Neural cell (in vitro differentiated cells): ENCODE measurements around the gene CHRDL2. TPM values are rescaled to one million over a fixed set of nuclear protein-coding genes. Genes with fewer than 3 reads are reported as not detected.

Experiments used
- H2AFZ ChIP-seq: fragments of 200-600, 300-800 bp; sonication (generic), shearing (Covaris generic); 2 replicates; pipeline ENCODE4 v1.6.0; 2014; ENCODE audit warnings: low read depth, mild to moderate bottlenecking, antibody characterized with exemption, low read length, moderate library complexity
- H3F3A ChIP-seq: fragments of 200-600 bp; shearing (Covaris generic); 2 replicates; pipeline ENCODE4 v1.6.1; 2016; ENCODE audit warnings: mild to moderate bottlenecking, moderate library complexity, mixed read lengths, antibody characterized with exemption, low read length; ENCODE audit not compliant: insufficient read depth, poor library complexity, severe bottlenecking
- H3K27ac ChIP-seq: fragments of 200-600, 300-800 bp; sonication (generic), shearing (Covaris generic); 2 replicates; pipeline ENCODE4 v1.5.1; 2014; ENCODE audit warnings: mild to moderate bottlenecking, low read length, moderate library complexity
- H3K27me3 ChIP-seq: fragments of 300-800, 200-600 bp; sonication (generic), shearing (Covaris generic); 2 replicates; pipeline ENCODE4 v1.6.0; 2014; ENCODE audit warnings: mild to moderate bottlenecking, low read depth, low read length, moderate library complexity; ENCODE audit not compliant: insufficient read depth
- H3K36me3 ChIP-seq: fragments of 300-800, 200-600 bp; sonication (generic), shearing (Covaris generic); 2 replicates; pipeline ENCODE4 v1.5.1; 2014; ENCODE audit warnings: mild to moderate bottlenecking, antibody characterized with exemption, low read length, moderate library complexity; ENCODE audit not compliant: insufficient read depth
- H3K4me2 ChIP-seq: fragments of 300-800, 200-600 bp; sonication (generic), shearing (Covaris generic); 2 replicates; pipeline ENCODE4 v1.6.0; 2014; ENCODE audit warnings: mild to moderate bottlenecking, low read length
- H3K4me3 ChIP-seq: fragments of 300-800, 200-600 bp; sonication (generic), shearing (Covaris generic); 2 replicates; pipeline ENCODE4 v1.5.1; 2014; ENCODE audit warnings: mild to moderate bottlenecking, low read length, moderate library complexity
- H3K79me2 ChIP-seq: fragments of 200-600 bp; shearing (Covaris generic); replicated peaks from 2 replicates; pipeline ENCODE4 v1.6.0; 2014; ENCODE audit warnings: mild to moderate bottlenecking, low read length, moderate library complexity; ENCODE audit not compliant: insufficient read depth
- H3K9ac ChIP-seq: fragments of 300-800, 200-600 bp; sonication (generic), shearing (Covaris generic); 2 replicates; pipeline ENCODE4 v1.6.1; 2016; ENCODE audit warnings: mild to moderate bottlenecking, low read length, mixed read lengths
- H3K9me2 ChIP-seq: fragments of 200-600 bp; shearing (Covaris generic); 2 replicates; pipeline ENCODE4 v1.6.1; 2016; ENCODE audit warnings: mild to moderate bottlenecking, low read length, mixed read lengths; ENCODE audit not compliant: insufficient read depth
- H3K9me3 ChIP-seq: fragments of 200-600, 300-800 bp; sonication (generic), shearing (Covaris generic); 2 replicates; pipeline ENCODE4 v1.6.1; 2016; ENCODE audit warnings: mild to moderate bottlenecking, mixed run types, low read length, moderate library complexity, mixed read lengths
- H4K20me1 ChIP-seq: fragments of 200-600 bp; shearing (Covaris generic); 2 replicates; pipeline ENCODE4 v1.6.1; 2016; ENCODE audit warnings: mild to moderate bottlenecking, mixed run types; ENCODE audit not compliant: insufficient read depth
- CTCF ChIP-seq: fragments of 450-650 bp; IDR thresholded peaks from 2 replicates; pipeline ENCODE4 v1.5.1; 2014; ENCODE audit warnings: antibody characterized with exemption, mild to moderate bottlenecking, moderate library complexity; ENCODE audit not compliant: poor library complexity, severe bottlenecking
- EP300 ChIP-seq: fragments of 450-650 bp; conservative IDR thresholded peaks from 2 replicates; pipeline ENCODE4 v1.6.1; 2014; ENCODE audit warnings: antibody characterized with exemption, mild to moderate bottlenecking, moderate library complexity; ENCODE audit not compliant: poor library complexity, severe bottlenecking
- EZH2 ChIP-seq: fragments of 200-600, 300-800 bp; shearing (Covaris generic), sonication (generic); IDR thresholded peaks from 2 replicates; pipeline ENCODE4 v1.6.1; 2014; ENCODE audit warnings: antibody characterized with exemption, low read length, borderline replicate concordance, mild to moderate bottlenecking; ENCODE audit not compliant: insufficient read depth, poor library complexity, severe bottlenecking
- MXI1 ChIP-seq: fragments of 450-650 bp; conservative IDR thresholded peaks from 2 replicates; pipeline ENCODE4 v1.6.1; 2014; ENCODE audit warnings: antibody characterized with exemption, mild to moderate bottlenecking; ENCODE audit not compliant: poor library complexity, severe bottlenecking
- POLR2AphosphoS5 ChIP-seq: IDR thresholded peaks from 2 replicates; pipeline ENCODE4 v1.6.1; 2012
- RAD21 ChIP-seq: fragments of 450-650 bp; conservative IDR thresholded peaks from 2 replicates; pipeline ENCODE4 v1.6.1; 2014; ENCODE audit warnings: antibody characterized with exemption, mild to moderate bottlenecking, moderate library complexity
- REST ChIP-seq: IDR thresholded peaks from 2 replicates; pipeline ENCODE4 v1.6.1; 2012; ENCODE audit warnings: borderline replicate concordance
- SMC3 ChIP-seq: fragments of 450-650 bp; conservative IDR thresholded peaks from 2 replicates; pipeline ENCODE4 v1.6.1; 2014; ENCODE audit warnings: antibody characterized with exemption, mild to moderate bottlenecking, moderate library complexity; ENCODE audit not compliant: poor library complexity
- TAF1 ChIP-seq: IDR thresholded peaks from 2 replicates; pipeline ENCODE4 v1.6.1; 2012; ENCODE audit warnings: low read depth
- polyA plus RNA-seq: library from polyadenylated mRNA; depleted of rRNA; stranded (reverse); fragments of >200 nt; gene quantifications from 2 replicates; pipeline ENCODE4 v1.2.3, GENCODE V29; 2014

The CHRDL2 gene
- polyA plus RNA-seq, 1 donor from 2014 or later: not detected

- Histone ChIP-seq H2AFZ (no peak overlapping the region), H3F3A (no peaks in the 10 kb centered on the region), H3K27me3 (no peaks in the 10 kb centered on the region), H3K9me2 (no peaks in the 10 kb centered on the region), H3K27ac (no peak overlapping the region), H3K4me2 (no peak overlapping the region), H3K9me3 (no peaks in the 10 kb centered on the region), H4K20me1 (no peaks in the 10 kb centered on the region), H3K79me2 (no peaks in the 10 kb centered on the region), H3K9ac (no peak overlapping the region), H3K36me3 (no peaks in the 10 kb centered on the region), H3K4me3 (no peak overlapping the region)
- TF ChIP-seq TAF1: no peak
- no peak for TF ChIP-seq REST
- no peak for TF ChIP-seq EP300
- no peak for TF ChIP-seq RAD21
- no peak for TF ChIP-seq EZH2
- TF ChIP-seq POLR2AphosphoS5: no peak
- TF ChIP-seq MXI1: no peak
- TF ChIP-seq CTCF: no peak
- TF ChIP-seq SMC3: no peak
Measured at GRCh38 chr11:74671520-74672196, 59.6 kb downstream of the CHRDL2 start.

GRCh38 chr11:74670171-74670570 is 61.1 kb downstream of the CHRDL2 start:
- TF ChIP-seq POLR2AphosphoS5 (no peak), TAF1 (no peak), RAD21 (no peak), CTCF (no peak), REST (no peak), EP300 (no peak), MXI1 (no peak), EZH2 (no peak), SMC3 (no peak)
- H2AFZ ChIP-seq: no peak overlapping the region

More at GRCh38 chr11:74670171-74670570, 61.1 kb downstream of the CHRDL2 start:
- no peaks in the 10 kb centered on the region for H4K20me1 ChIP-seq
- no peak overlapping the region for H3K4me2 ChIP-seq
- no peaks in the 10 kb centered on the region for H3K9me2 ChIP-seq
- no peaks in the 10 kb centered on the region for H3K9me3 ChIP-seq
- H3K9ac ChIP-seq: no peak overlapping the region
- H3K4me3 ChIP-seq: no peak overlapping the region
- no peaks in the 10 kb centered on the region for H3F3A ChIP-seq
- no peak overlapping the region for H3K27ac ChIP-seq
- H3K79me2 ChIP-seq: no peaks in the 10 kb centered on the region
- no peaks in the 10 kb centered on the region for H3K27me3 ChIP-seq
- H3K36me3 ChIP-seq: no peaks in the 10 kb centered on the region
